ENCODE results near the gene E2F8.

- no peak for TF ChIP-seq SPI1 (IDR thresholded peaks at IDR 0.05; ENCODE audit: low read depth, low read length)
- no peak for TF ChIP-seq POLR2A (IDR thresholded peaks at IDR 0.05; ENCODE audit: low read depth, low read length)
- no peak for TF ChIP-seq POLR2AphosphoS5 (IDR thresholded peaks at IDR 0.05; ENCODE audit: low read depth, low read length)
These were observed 46.0 kb downstream of the E2F8 start for GRCh38 chr11:19194620-19195308.

All from GM12891 (cell line).